ENCODE measurements around the gene BPIFA2.

GRCh38 chr20:33229843-33230242, 61.9 kb downstream of the BPIFA2 start:
- TF ChIP-seq CTCF (conservative IDR thresholded peaks at IDR 0.05) (no peak), ZFX (IDR thresholded peaks at IDR 0.05) (no peak)

Measured in C4-2B (cell line).